Activated naive CD8-positive, alpha-beta T cell (primary cell): ENCODE measurements around the gene CALB2.

Experiments
- H3K27ac Mint-ChIP-seq: one replicate; pipeline ENCODE4 v1.8.0; 2021; ENCODE audit warnings: mixed read lengths
- H3K27me3 Mint-ChIP-seq: one replicate; pipeline ENCODE4 v1.8.0; 2021; ENCODE audit warnings: mixed read lengths
- H3K36me3 Mint-ChIP-seq: one replicate; pipeline ENCODE4 v1.8.0; 2021; ENCODE audit warnings: mixed read lengths
- H3K4me1 Mint-ChIP-seq: one replicate; pipeline ENCODE4 v1.8.0; 2021; ENCODE audit warnings: low read depth, mixed read lengths
- H3K4me3 Mint-ChIP-seq: one replicate; pipeline ENCODE4 v1.8.0; 2021; ENCODE audit warnings: mild to moderate bottlenecking, mixed read lengths
- H3K9me3 Mint-ChIP-seq: one replicate; pipeline ENCODE4 v1.8.0; 2021; ENCODE audit warnings: low read depth, mixed read lengths

CALB2 gene

GRCh38 chr16:71365021-71365420, 6.5 kb downstream of the CALB2 start:
- Mint-ChIP-seq H3K9me3 (no peaks in the 10 kb centered on the region), H3K27me3 (peaks cover 13% of the 10 kb centered on the region), H3K36me3 (no peaks in the 10 kb centered on the region), H3K4me1 (no peaks in the 10 kb centered on the region), H3K4me3 (no peak overlapping the region), H3K27ac (no peak overlapping the region)

DNA sequence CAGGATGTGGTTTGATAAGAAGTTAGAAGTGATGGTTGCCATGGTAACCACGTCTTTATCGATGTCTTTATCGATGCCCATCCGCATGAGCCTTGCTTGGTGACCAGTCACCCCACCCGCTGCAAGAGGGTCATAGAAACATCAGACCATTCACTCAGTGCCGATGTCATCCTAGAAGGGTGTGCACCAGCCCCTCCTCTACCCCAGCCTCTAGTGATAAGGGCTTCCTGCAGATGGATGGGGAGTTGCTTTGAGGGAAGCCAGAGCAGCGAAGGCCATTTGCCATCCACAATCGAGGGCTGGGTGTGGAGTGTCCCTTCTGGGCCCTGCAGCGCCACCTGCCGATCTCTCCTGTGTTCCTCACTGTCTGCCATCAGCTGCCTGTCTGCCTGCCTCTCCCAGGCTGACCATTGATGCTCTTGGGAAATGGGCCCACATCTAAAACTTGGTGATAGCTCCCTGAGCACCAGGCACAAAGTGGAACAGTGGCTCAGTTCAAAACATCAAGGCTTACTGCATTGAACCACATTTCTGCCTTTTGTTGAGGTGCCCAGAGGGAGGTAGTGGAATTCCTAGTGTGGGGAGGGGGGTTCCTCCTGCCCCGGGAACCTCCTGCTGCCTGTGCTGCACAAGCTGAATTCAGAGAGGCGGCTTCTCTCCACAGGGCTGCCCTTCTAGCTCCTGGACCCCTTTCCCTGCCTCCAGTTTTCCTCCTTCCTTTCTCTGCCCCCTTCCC, 8.9 kb downstream of the CALB2 start:
- Mint-ChIP-seq H3K27ac (no peak overlapping the region), H3K4me3 (no peak overlapping the region), H3K36me3 (no peaks in the 10 kb centered on the region), H3K4me1 (no peaks in the 10 kb centered on the region), H3K27me3 (peaks cover 6% of the 10 kb centered on the region), H3K9me3 (no peaks in the 10 kb centered on the region)

DNA sequence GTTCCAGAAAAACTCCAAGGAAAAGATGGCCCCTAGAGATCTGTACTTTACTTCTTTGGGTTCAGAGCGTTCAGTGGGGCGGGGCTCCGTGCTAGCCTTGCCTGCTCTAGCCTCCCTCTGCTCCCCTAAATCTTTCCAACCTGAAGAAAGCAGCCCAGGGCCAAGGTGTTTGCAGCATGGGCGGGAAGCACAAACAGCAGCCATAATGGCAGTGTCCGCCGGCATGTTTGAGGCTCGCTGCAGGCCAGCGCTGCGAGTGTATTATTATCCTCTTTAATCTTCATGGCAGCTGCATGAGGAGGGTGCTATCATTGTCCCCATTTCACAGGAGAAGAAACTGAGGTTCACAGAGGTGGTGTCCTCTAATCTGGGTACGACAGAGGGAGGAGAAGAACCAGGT, 10.4 kb downstream of the CALB2 start:
- H3K9me3 Mint-ChIP-seq, result no peaks in the 10 kb centered on the region
- no peaks in the 10 kb centered on the region for H3K36me3 Mint-ChIP-seq
- peaks cover 6% of the 10 kb centered on the region for H3K27me3 Mint-ChIP-seq
- no peaks in the 10 kb centered on the region for H3K4me1 Mint-ChIP-seq
- no peak overlapping the region for H3K27ac Mint-ChIP-seq
- H3K4me3 Mint-ChIP-seq, result no peak overlapping the region

DNA sequence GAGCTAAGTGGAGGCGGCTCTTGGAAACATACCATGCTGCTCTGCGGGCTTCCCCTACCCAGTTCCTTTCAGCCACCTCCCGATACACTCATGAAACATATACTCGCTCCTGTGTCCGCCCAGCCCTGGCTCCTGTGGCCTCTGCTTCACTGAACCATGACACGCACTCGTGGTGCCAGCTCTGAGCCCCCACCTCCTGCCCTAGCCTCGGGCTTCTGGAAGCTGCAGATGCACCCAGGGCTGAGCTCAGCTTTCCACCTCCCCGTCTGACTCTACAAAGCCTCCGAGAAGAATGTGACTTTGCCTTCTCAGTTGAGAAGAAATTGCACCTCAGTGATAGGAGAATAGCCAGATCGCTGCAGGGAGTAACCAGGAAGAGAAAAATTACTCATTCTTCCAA, 11.0 kb downstream of the CALB2 start:
- Mint-ChIP-seq H3K27ac (no peak overlapping the region), H3K4me3 (no peak overlapping the region), H3K9me3 (no peaks in the 10 kb centered on the region), H3K4me1 (no peaks in the 10 kb centered on the region), H3K36me3 (no peaks in the 10 kb centered on the region), H3K27me3 (peaks cover 5% of the 10 kb centered on the region)

DNA sequence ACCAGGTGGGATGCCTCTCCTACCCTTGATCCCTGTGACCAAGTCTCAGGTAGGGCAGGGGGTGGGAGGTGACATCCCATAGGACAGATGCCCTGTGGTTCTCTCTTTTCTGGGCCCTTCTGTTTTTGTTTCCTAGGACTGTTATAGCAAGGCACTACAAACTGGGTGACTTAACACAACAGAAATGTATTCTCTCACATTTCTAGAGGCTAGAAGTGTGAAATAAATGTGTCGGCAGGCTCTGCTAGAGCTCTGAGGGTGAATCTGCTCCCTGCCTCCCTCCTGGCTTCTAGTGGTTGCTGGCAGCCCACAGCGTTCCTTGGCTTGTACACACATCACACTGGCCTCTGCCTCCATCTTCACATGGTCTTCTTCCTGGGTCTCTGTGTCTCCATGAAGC, 12.7 kb downstream of the CALB2 start:
- no peaks in the 10 kb centered on the region for H3K4me1 Mint-ChIP-seq
- H3K4me3 Mint-ChIP-seq, result no peak overlapping the region
- peaks cover 1% of the 10 kb centered on the region for H3K27me3 Mint-ChIP-seq
- H3K27ac Mint-ChIP-seq, result no peak overlapping the region
- no peaks in the 10 kb centered on the region for H3K9me3 Mint-ChIP-seq
- no peaks in the 10 kb centered on the region for H3K36me3 Mint-ChIP-seq

- no peaks in the 10 kb centered on the region for H3K9me3 Mint-ChIP-seq
- no peak overlapping the region for H3K4me3 Mint-ChIP-seq
- H3K27me3 Mint-ChIP-seq, result peaks cover 3% of the 10 kb centered on the region
- no peak overlapping the region for H3K27ac Mint-ChIP-seq
- H3K36me3 Mint-ChIP-seq, result no peaks in the 10 kb centered on the region
- H3K4me1 Mint-ChIP-seq, result no peaks in the 10 kb centered on the region
These were observed 14.6 kb downstream of the CALB2 start for GRCh38 chr16:71373073-71373472.

GRCh38 chr16:71376465-71377157, 18.1 kb downstream of the CALB2 start:
- Mint-ChIP-seq H3K27ac (no peak overlapping the region), H3K4me1 (no peaks in the 10 kb centered on the region), H3K9me3 (no peaks in the 10 kb centered on the region), H3K36me3 (no peaks in the 10 kb centered on the region), H3K27me3 (peaks cover 6% of the 10 kb centered on the region), H3K4me3 (no peak overlapping the region)

GRCh38 chr16:71379711-71380110, 21.2 kb downstream of the CALB2 start:
- H3K4me3 Mint-ChIP-seq, result no peak overlapping the region
- no peaks in the 10 kb centered on the region for H3K4me1 Mint-ChIP-seq
- no peak overlapping the region for H3K27ac Mint-ChIP-seq
- H3K9me3 Mint-ChIP-seq, result no peaks in the 10 kb centered on the region
- peaks cover 7% of the 10 kb centered on the region for H3K27me3 Mint-ChIP-seq
- no peaks in the 10 kb centered on the region for H3K36me3 Mint-ChIP-seq

DNA sequence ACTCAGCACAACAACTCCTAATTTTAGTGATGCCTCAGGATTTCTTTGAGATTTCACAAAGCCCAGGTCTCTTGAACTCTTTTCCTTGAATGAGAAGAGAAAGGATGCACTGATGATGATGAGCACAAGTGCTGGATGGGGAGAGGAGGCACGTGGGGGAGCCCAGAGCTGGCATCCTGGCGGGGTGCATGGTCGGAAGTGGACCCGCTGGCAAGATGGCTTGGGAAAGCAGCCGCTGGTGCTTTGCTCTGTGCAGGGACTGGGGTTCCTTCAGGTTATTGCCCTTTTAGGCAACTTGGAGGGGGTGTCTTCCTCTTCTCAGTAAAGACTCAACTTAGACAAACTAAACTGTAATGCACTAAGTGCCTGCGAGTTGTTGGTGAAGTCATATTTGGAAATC, 22.3 kb downstream of the CALB2 start:
- H3K4me1 Mint-ChIP-seq, result no peaks in the 10 kb centered on the region
- H3K27ac Mint-ChIP-seq, result no peak overlapping the region
- H3K4me3 Mint-ChIP-seq, result no peak overlapping the region
- no peaks in the 10 kb centered on the region for H3K36me3 Mint-ChIP-seq
- H3K27me3 Mint-ChIP-seq, result peaks cover 12% of the 10 kb centered on the region
- H3K9me3 Mint-ChIP-seq, result no peaks in the 10 kb centered on the region

GRCh38 chr16:71383054-71383773, 24.7 kb downstream of the CALB2 start:
- H3K4me1 Mint-ChIP-seq, result peaks cover 5% of the 10 kb centered on the region
- H3K27me3 Mint-ChIP-seq, result peaks cover 24% of the 10 kb centered on the region
- no peaks in the 10 kb centered on the region for H3K9me3 Mint-ChIP-seq
- H3K4me3 Mint-ChIP-seq, result no peak overlapping the region
- no peak overlapping the region for H3K27ac Mint-ChIP-seq
- no peaks in the 10 kb centered on the region for H3K36me3 Mint-ChIP-seq

DNA sequence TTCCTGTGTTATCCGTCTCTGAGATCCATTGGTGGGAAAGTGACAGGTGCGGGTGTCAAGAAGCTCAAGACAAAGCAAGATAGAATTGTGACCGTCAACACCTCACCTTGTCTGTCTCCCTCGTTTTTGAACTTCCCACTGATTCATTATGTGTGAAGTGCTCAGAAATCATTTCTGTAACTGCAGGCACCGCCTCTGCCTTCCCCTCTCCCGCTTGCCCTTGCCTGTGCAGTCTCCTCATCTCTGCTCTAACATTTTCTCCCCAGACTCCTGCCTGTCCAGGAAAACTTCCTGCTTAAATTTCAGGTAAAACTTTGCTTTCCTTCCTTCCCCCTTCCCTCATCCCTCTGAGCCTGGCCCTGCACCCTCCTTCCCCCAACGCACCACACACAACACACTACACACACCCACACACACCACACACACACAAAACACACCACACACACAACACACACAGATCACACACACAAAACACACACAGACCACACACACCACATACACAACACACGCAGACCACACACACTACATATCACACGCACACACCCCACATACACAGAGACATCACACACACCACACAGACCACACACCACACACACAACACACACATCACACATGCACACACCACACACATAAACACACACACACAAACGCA, 25.7 kb downstream of the CALB2 start:
- H3K9me3 Mint-ChIP-seq, result no peaks in the 10 kb centered on the region
- peaks cover 5% of the 10 kb centered on the region for H3K4me1 Mint-ChIP-seq
- H3K27me3 Mint-ChIP-seq, result peaks cover 28% of the 10 kb centered on the region
- H3K4me3 Mint-ChIP-seq, result no peak overlapping the region
- no peaks in the 10 kb centered on the region for H3K36me3 Mint-ChIP-seq
- no peak overlapping the region for H3K27ac Mint-ChIP-seq

- Mint-ChIP-seq H3K4me1 (peaks cover 5% of the 10 kb centered on the region), H3K27me3 (peaks cover 28% of the 10 kb centered on the region)
These were observed 28.7 kb downstream of the CALB2 start for GRCh38 chr16:71387045-71387871.

DNA sequence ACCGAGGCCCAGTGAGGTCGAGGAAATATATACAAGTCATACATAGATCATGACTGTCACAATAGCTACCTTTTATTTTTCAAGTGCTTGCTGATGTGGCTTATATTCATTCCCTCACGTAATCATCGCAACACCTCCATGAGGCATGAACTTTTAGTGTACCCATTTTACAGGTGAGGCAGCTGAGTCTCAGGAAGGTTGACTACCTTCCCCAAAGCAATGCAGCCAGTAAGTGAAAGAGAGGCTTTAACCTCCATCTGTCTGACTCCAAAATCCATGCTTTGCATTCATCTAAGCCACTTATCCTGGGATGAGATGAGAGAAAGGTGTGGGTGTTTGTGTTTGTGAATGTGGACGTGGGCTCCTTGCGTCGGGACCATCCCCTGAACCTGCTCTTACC, 30.8 kb downstream of the CALB2 start:
- peaks cover 30% of the 10 kb centered on the region for H3K27me3 Mint-ChIP-seq
- H3K9me3 Mint-ChIP-seq, result no peaks in the 10 kb centered on the region
- no peak overlapping the region for H3K4me3 Mint-ChIP-seq
- H3K27ac Mint-ChIP-seq, result no peak overlapping the region
- peaks cover 5% of the 10 kb centered on the region for H3K4me1 Mint-ChIP-seq
- H3K36me3 Mint-ChIP-seq, result no peaks in the 10 kb centered on the region

More at GRCh38 chr16:71387045-71387871, 28.7 kb downstream of the CALB2 start:
- Mint-ChIP-seq H3K36me3 (no peaks in the 10 kb centered on the region), H3K9me3 (no peaks in the 10 kb centered on the region), H3K4me3 (no peak overlapping the region), H3K27ac (no peak overlapping the region)

GRCh38 chr16:71396594-71396993, 38.1 kb downstream of the CALB2 start:
- no peak overlapping the region for H3K4me3 Mint-ChIP-seq
- no peak overlapping the region for H3K27ac Mint-ChIP-seq
- H3K27me3 Mint-ChIP-seq, result peaks cover 2% of the 10 kb centered on the region
- no peaks in the 10 kb centered on the region for H3K4me1 Mint-ChIP-seq
- no peaks in the 10 kb centered on the region for H3K36me3 Mint-ChIP-seq
- no peaks in the 10 kb centered on the region for H3K9me3 Mint-ChIP-seq
